Bronchial epithelial cell (primary cell): ENCODE results near the gene STARD10. TPM values are rescaled to one million over a fixed set of nuclear protein-coding genes. Genes with fewer than 3 reads are reported as not detected.
A peak's percentile ranks its signal among the peaks of the same experiment; 100 is the strongest.

Experiments
- DNase-seq: peaks from one replicate; pipeline ENCODE4 v3.0.0-alpha.2; 2010; ENCODE audit warnings: low read depth
- FAIRE-seq: peaks from 2 replicates; lab custom pipeline; 2011; peaks lifted over from hg19 to GRCh38; lab: Jason Lieb, UNC
- H3K27me3 ChIP-seq: 2 replicates; pipeline ENCODE4 v1.5.1; 2011; ENCODE audit warnings: low read length; ENCODE audit not compliant: control insufficient read depth, insufficient read depth
- H3K36me3 ChIP-seq: 2 replicates; pipeline ENCODE4 v1.5.1; 2011; ENCODE audit warnings: low read length; ENCODE audit not compliant: control insufficient read depth, insufficient read depth
- H3K4me3 ChIP-seq: 2 replicates; pipeline ENCODE4 v1.5.1; 2011; ENCODE audit warnings: mild to moderate bottlenecking, low read depth, low read length, control low read depth
- total RNA-seq: library from RNA; depleted of rRNA; stranded (reverse); fragments of >200 nt; gene quantifications from 2 replicates; pipeline ENCODE4 v1.2.1, GENCODE V29; 2014
- TF ChIP-seq, protein P1 (sequence below): IDR thresholded peaks from 2 replicates; pipeline ENCODE4 v1.5.1; 2011; ENCODE audit warnings: mild to moderate bottlenecking, moderate library complexity, low read length, control low read depth, inconsistent platforms; ENCODE audit not compliant: insufficient read depth, severe bottlenecking

Gene STARD10
- total RNA-seq, 1 donor from 2014 or later: 118 TPM

DNA sequence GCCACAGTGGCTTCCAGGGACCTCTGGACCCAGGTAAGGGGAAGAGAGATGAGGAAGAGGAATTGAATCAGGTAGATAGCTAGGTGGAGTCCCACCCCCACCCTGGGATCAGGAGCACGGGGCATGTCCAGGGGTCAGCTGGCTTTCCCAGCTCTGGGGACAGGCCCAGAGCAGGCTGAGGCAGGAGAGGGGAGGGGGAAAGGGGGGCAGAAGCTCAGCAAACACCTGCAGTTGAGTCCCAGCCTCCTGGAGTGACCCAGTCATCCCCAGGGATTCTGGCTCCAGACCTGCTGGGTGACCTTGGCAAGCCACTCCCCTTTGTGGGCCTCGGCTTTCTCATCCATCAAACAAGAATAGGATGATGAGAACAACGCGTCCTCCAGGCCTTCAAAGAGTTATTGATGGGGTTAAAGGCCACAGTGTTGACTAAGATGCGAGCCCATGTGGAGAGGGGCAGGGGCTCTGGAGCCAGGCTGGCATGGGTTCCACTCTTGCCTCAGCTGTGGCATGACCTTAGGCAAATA is 16.0 kb downstream of the STARD10 start:
- no peaks in the 10 kb centered on the region for H3K36me3 ChIP-seq
- H3K4me3 ChIP-seq: no peak overlapping the region
- no peaks in the 10 kb centered on the region for H3K27me3 ChIP-seq
- DNase-seq (no peak), FAIRE-seq (no peak)
- TF ChIP-seq, protein P1, sequence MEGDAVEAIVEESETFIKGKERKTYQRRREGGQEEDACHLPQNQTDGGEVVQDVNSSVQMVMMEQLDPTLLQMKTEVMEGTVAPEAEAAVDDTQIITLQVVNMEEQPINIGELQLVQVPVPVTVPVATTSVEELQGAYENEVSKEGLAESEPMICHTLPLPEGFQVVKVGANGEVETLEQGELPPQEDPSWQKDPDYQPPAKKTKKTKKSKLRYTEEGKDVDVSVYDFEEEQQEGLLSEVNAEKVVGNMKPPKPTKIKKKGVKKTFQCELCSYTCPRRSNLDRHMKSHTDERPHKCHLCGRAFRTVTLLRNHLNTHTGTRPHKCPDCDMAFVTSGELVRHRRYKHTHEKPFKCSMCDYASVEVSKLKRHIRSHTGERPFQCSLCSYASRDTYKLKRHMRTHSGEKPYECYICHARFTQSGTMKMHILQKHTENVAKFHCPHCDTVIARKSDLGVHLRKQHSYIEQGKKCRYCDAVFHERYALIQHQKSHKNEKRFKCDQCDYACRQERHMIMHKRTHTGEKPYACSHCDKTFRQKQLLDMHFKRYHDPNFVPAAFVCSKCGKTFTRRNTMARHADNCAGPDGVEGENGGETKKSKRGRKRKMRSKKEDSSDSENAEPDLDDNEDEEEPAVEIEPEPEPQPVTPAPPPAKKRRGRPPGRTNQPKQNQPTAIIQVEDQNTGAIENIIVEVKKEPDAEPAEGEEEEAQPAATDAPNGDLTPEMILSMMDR: no peak

DNA sequence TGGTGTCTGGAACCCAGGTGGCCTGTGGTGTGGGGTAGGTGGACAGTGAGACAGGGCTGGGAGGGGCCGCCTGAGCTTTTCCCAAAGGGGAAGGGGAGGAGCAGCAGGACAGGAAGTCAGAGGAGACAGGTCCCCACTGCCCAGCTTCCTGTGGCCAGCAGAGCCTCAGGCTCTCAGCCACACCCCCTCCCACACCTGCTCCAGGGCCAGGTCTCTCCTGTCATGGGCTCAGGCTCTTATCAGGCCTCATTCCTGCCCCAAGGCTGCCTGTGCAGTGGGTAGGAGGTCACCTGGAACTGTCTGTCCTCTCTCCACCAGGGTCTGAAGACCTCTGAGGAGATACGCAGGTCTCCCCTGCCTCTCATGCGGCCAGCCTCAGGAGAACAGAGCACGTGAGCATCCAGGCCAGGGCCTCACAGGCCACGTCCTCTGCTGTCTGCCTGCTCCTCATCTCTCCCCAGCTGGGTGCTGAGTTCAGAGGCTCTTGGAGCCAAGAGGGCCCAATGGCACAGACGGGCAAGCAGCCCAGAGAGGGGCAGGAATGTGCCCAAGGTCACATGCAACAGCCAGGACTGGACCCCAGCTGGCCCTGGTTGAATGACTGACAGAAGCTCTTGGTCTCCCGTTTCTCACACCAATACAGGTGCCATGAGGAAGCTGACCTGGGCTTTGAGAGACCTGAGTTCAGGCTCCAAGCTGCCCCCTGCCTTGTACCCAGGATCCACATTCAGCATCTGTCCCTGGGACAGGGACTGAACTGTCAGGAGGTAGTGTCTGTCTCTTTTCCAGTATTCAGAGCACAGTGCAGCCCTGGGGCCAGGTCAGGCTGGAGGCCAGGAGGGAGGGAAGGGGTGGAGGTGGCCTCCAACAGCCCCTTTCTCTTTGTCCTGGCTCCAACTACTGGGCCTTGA is 16.7 kb downstream of the STARD10 start:
- Histone ChIP-seq H3K27me3 (no peaks in the 10 kb centered on the region), H3K36me3 (no peaks in the 10 kb centered on the region), H3K4me3 (no peak overlapping the region)
- FAIRE-seq (peak; percentile 32), DNase-seq (no peak)
- TF ChIP-seq, protein P1: no peak

DNA sequence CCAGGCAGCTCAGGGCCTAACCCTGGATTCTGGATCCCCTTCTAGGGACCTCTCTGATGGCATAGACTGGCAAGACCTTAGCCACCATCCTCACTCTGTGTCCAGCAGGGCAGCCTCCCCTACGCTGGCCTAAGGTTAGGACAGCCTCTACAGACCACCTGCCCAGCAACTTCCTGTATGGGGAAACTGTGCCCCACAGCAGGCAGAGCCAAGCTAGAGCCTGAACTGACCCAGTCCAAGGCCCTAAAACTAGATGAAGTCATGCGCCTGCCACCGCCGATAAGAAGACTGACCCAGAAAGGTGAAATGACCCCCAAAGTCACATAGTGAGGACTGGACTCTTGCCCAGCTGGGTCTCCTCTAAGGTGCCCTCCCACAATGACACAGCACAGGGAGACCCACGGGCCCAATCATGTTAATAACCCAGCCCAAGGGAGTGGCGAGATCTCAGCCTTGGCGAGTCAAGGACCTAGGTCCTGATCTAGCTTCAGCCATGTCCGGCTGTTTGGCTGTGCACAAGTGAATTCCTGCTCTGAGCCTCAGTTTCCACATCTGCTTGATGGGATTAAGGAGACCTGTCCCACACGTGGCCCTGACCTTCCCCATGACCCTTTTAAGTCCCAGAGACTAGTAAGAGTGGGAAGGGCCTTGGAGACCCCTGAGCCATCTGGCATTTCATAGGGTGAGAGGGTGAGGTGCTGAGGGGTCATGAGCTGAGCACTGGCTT is 17.6 kb downstream of the STARD10 start:
- no peak for DNase-seq
- TF ChIP-seq, protein P1: no peak
- Histone ChIP-seq H3K36me3 (no peaks in the 10 kb centered on the region), H3K4me3 (no peak overlapping the region), H3K27me3 (no peaks in the 10 kb centered on the region)
- no peak for FAIRE-seq

GRCh38 chr11:72775288-72776110 is 18.3 kb downstream of the STARD10 start:
- FAIRE-seq (peak; percentile 52), DNase-seq (no peak)
- TF ChIP-seq, protein P1: no peak
- Histone ChIP-seq H3K27me3 (no peaks in the 10 kb centered on the region), H3K36me3 (peaks cover 2% of the 10 kb centered on the region), H3K4me3 (no peak overlapping the region)

DNA sequence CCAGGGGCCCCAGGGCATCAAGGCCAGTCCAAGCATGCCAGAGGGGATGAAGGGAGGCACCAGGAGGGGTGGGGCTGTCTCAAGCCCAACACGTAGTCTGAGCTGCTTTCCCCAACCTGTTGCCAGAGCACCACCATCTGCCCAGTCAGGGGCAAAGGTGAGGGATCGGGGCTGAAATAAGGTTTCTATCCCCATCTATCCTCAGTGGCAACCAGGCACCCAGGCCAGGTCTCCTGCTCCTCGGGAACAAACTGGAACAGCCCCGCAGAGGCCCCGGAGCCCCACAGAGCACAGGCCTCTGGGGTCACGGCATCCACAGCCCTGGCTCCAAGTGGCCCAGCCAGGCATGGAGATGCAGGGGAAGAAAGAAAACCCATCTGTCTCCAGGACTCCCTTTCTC is 19.3 kb downstream of the STARD10 start:
- peaks cover 2% of the 10 kb centered on the region for H3K36me3 ChIP-seq
- TF ChIP-seq, protein P1: no peak
- DNase-seq (no peak), FAIRE-seq (no peak)
- H3K27me3 ChIP-seq: no peaks in the 10 kb centered on the region
- H3K4me3 ChIP-seq: no peak overlapping the region
